Measurements from ENCODE around the gene ILKAP.

Gene ILKAP

GRCh38 chr2:238203094-238203972 lies at the start of gene ILKAP:
Gene ILKAP (minus strand): TSS chr2:238203695. CDS start chr2:238203553, 142 bp downstream.
- DNase-seq (ENCODE audit: low read depth in 2 of 2): peak; percentile 85 to 92

GRCh38 chr2:238252766-238253630 lies 49.5 kb upstream of the ILKAP start:
- no peak for DNase-seq (ENCODE audit: low read depth in 2 of 2)

GRCh38 chr2:238251986-238252385 lies 48.5 kb upstream of the ILKAP start:
- DNase-seq (ENCODE audit: low read depth in 2 of 2): no peak

- no peak for DNase-seq (ENCODE audit: low read depth in 2 of 2)
Observed at GRCh38 chr2:238251331-238251730, 47.8 kb upstream of the ILKAP start.

- DNase-seq (ENCODE audit: low read depth in 2 of 2): no peak
Observed at GRCh38 chr2:238250896-238251295, 47.4 kb upstream of the ILKAP start.

- DNase-seq (ENCODE audit: low read depth in 2 of 2): no peak
Observed at GRCh38 chr2:238247841-238248453, 44.5 kb upstream of the ILKAP start.

- DNase-seq (ENCODE audit: low read depth in 2 of 2): no peak
Observed at GRCh38 chr2:238247002-238247822, 43.7 kb upstream of the ILKAP start.

- DNase-seq (ENCODE audit: low read depth in 2 of 2): no peak
Observed at GRCh38 chr2:238244151-238244550, 40.7 kb upstream of the ILKAP start.

- no peak for DNase-seq (ENCODE audit: low read depth in 2 of 2)
Observed at GRCh38 chr2:238243496-238244076, 40.1 kb upstream of the ILKAP start.

GRCh38 chr2:238242731-238243495 lies 39.4 kb upstream of the ILKAP start:
- DNase-seq (ENCODE audit: low read depth in 2 of 2): no peak

- DNase-seq (ENCODE audit: low read depth in 2 of 2): no peak
Observed at GRCh38 chr2:238241970-238242369, 38.5 kb upstream of the ILKAP start.

- no peak for DNase-seq (ENCODE audit: low read depth in 2 of 2)
Observed at GRCh38 chr2:238240757-238241711, 37.5 kb upstream of the ILKAP start.

- DNase-seq (ENCODE audit: low read depth in 2 of 2): peak; percentile 46 to 69
Observed at GRCh38 chr2:238239863-238240756, 36.6 kb upstream of the ILKAP start, which contains the start of gene HES6. Gene HES6 (minus strand): TSS chr2:238240038. CDS start chr2:238239905, 133 bp downstream.

- peak in 1 of 2 donors; percentile 33 for DNase-seq (ENCODE audit: low read depth in 2 of 2)
Observed at GRCh38 chr2:238239543-238239862, 36.0 kb upstream of the ILKAP start.

GRCh38 chr2:238238766-238239542 lies 35.5 kb upstream of the ILKAP start:
- no peak for DNase-seq (ENCODE audit: low read depth in 2 of 2)

- DNase-seq (ENCODE audit: low read depth in 2 of 2): no peak
Observed at GRCh38 chr2:238238311-238238765, 34.8 kb upstream of the ILKAP start.

All from stimulated activated CD4-positive, alpha-beta T cell treated with anti-CD3 and anti-CD28 coated beads, Interleukin-1b, Interleukin-23, amount 100 ng/mL, for 4 hours (primary cell).